H1 (cell line): ENCODE data around the gene BRD8. TPM values are rescaled to one million over a fixed set of nuclear protein-coding genes. Genes with fewer than 3 reads are reported as not detected.

Source experiments
- CTCF ChIA-PET: fragments of 300-600 bp; sonication (Branson Sonifier 250); formaldehyde crosslinking; loops from one replicate; lab custom pipeline; 2021; ENCODE audit not compliant: partially characterized antibody; lab: Charles Lee
- POLR2A ChIA-PET: fragments of 300-600 bp; sonication (Branson Sonifier 250); formaldehyde crosslinking; loops from one replicate; lab custom pipeline; 2021; ENCODE audit warnings: inconsistent platforms; ENCODE audit not compliant: partially characterized antibody; lab: Charles Lee
- DNase-seq, 2 experiments: peaks; one replicate each; pipeline versions ENCODE4 v3.0.0 to v3.0.0-alpha.2; 2010 to 2022; ENCODE audit warnings: low spot score in 2 of 2, low read depth in 1 of 2, mixed read lengths in 1 of 2
- FAIRE-seq: peaks from 2 replicates; lab custom pipeline; 2011; peaks lifted over from hg19 to GRCh38; lab: Jason Lieb, UNC
- H2AFZ ChIP-seq: 2 replicates; pipeline ENCODE4 v1.8.1; 2012; ENCODE audit warnings: low read length, inconsistent platforms
- H2AK5ac ChIP-seq: 2 replicates; pipeline ENCODE4 v1.6.1; 2013; ENCODE audit warnings: low read depth, low read length
- H2BK120ac ChIP-seq: replicated peaks from 2 replicates; pipeline ENCODE3; 2013; ENCODE audit warnings: low read depth, low read length, inconsistent platforms
- H2BK12ac ChIP-seq: 2 replicates; pipeline ENCODE4 v1.6.1; 2013; ENCODE audit warnings: low read depth, low read length
- H2BK15ac ChIP-seq: 2 replicates; pipeline ENCODE4 v1.6.1; 2013; ENCODE audit warnings: low read length
- H2BK20ac ChIP-seq: 2 replicates; pipeline ENCODE4 v1.6.1; 2013; ENCODE audit warnings: low read length
- H2BK5ac ChIP-seq: 2 replicates; pipeline ENCODE4 v1.6.1; 2013; ENCODE audit warnings: low read depth, low read length
- H3K14ac ChIP-seq: 2 replicates; pipeline ENCODE4 v1.6.1; 2013; ENCODE audit warnings: inconsistent platforms; ENCODE audit not compliant: insufficient read length
- H3K18ac ChIP-seq: 2 replicates; pipeline ENCODE4 v1.6.1; 2013; ENCODE audit warnings: low read length; ENCODE audit errors: extremely low read depth
- H3K23ac ChIP-seq: 2 replicates; pipeline ENCODE4 v1.6.1; 2013; ENCODE audit warnings: inconsistent platforms; ENCODE audit not compliant: insufficient read length
- H3K23me2 ChIP-seq: 2 replicates; pipeline ENCODE4 v1.6.1; 2013; ENCODE audit warnings: low read depth, low read length
- H3K27ac ChIP-seq: 2 replicates; pipeline ENCODE4 v1.6.1; 2011; ENCODE audit warnings: low read depth, low read length, inconsistent platforms
- H3K27me3 ChIP-seq, 4 experiments: replicated peaks in 1 of 4; 1 replicate in 1 of 4; 2 replicates in 3 of 4; pipeline versions ENCODE4 v1.6.1 to v1.8.1; 2011 to 2013; ENCODE audit warnings: low read length in 3 of 4, mild to moderate bottlenecking in 3 of 4, inconsistent platforms in 2 of 4, mixed read lengths in 2 of 4, moderate library complexity in 1 of 4; ENCODE audit not compliant: control insufficient read depth in 3 of 4, insufficient read depth in 3 of 4; ENCODE audit errors: extremely low read depth in 1 of 4
- H3K36me3 ChIP-seq, 4 experiments: 2 replicates each; pipeline versions ENCODE4 v1.6.1 to v1.8.1; 2011 to 2013; ENCODE audit warnings: mild to moderate bottlenecking in 4 of 4, low read length in 3 of 4, moderate library complexity in 2 of 4, control low read depth in 1 of 4, inconsistent platforms in 1 of 4; ENCODE audit not compliant: insufficient read depth in 4 of 4, control insufficient read depth in 2 of 4
- H3K4ac ChIP-seq: replicated peaks from 2 replicates; pipeline ENCODE3; 2013; ENCODE audit warnings: low read length, low read depth, mixed read lengths, inconsistent platforms; ENCODE audit not compliant: insufficient read length
- H3K4me1 ChIP-seq, 4 experiments: replicated peaks in 1 of 4; 1 replicate in 1 of 4; 2 replicates in 3 of 4; pipeline versions ENCODE4 v1.6.1 to v1.8.1; 2011 to 2013; ENCODE audit warnings: low read length in 3 of 4, inconsistent platforms in 2 of 4, mixed read lengths in 1 of 4; ENCODE audit not compliant: insufficient read depth in 4 of 4, control insufficient read depth in 3 of 4
- H3K4me2 ChIP-seq, 2 experiments: 2 replicates each; pipeline versions ENCODE4 v1.6.1 to v1.8.1; 2011 to 2013; ENCODE audit warnings: low read depth in 2 of 2, low read length in 2 of 2, control low read depth in 1 of 2, inconsistent platforms in 1 of 2, mild to moderate bottlenecking in 1 of 2; ENCODE audit not compliant: insufficient read depth in 1 of 2
- H3K4me3 ChIP-seq, 4 experiments: fragments of 200-600, 300-600 bp in 1 of 4; sonication (generic), shearing (Covaris generic), sonication (Bioruptor Twin) in 1 of 4; 2 replicates each; pipeline versions ENCODE4 v1.5.1 to v1.8.1; 2011 to 2016; ENCODE audit warnings: low read length in 4 of 4, low read depth in 3 of 4, control low read depth in 2 of 4, inconsistent platforms in 2 of 4, mild to moderate bottlenecking in 2 of 4, mixed read lengths in 1 of 4, moderate library complexity in 1 of 4; ENCODE audit not compliant: insufficient read depth in 2 of 4; ENCODE audit errors: extremely low read depth in 1 of 4
- H3K56ac ChIP-seq: replicated peaks from 2 replicates; pipeline ENCODE3; 2013; ENCODE audit warnings: low read depth, mild to moderate bottlenecking, mixed read lengths, low read length, inconsistent platforms; ENCODE audit not compliant: insufficient read length
- H3K79me1 ChIP-seq: 2 replicates; pipeline ENCODE4 v1.6.1; 2013; ENCODE audit warnings: low read depth, low read length, control low read depth
- H3K79me2 ChIP-seq, 2 experiments: 2 replicates each; pipeline versions ENCODE4 v1.6.1 to v1.8.1; 2012 to 2013; ENCODE audit warnings: low read length in 2 of 2, mild to moderate bottlenecking in 2 of 2, inconsistent platforms in 1 of 2; ENCODE audit not compliant: insufficient read depth in 2 of 2, control insufficient read depth in 1 of 2
- H3K9ac ChIP-seq, 4 experiments: replicated peaks in 1 of 4; 1 replicate in 1 of 4; 2 replicates in 3 of 4; pipeline versions ENCODE4 v1.6.1 to v1.8.1; 2011 to 2013; ENCODE audit warnings: low read depth in 3 of 4, low read length in 3 of 4, control low read depth in 2 of 4, mild to moderate bottlenecking in 2 of 4, moderate library complexity in 2 of 4, inconsistent platforms in 1 of 4; ENCODE audit errors: extremely low read depth in 1 of 4
- H3K9me3 ChIP-seq, 2 experiments: 2 replicates each; pipeline versions ENCODE4 v1.6.1 to v1.8.1; 2012 to 2013; ENCODE audit warnings: mild to moderate bottlenecking in 2 of 2, moderate library complexity in 2 of 2, control low read depth in 1 of 2, inconsistent platforms in 1 of 2, low read depth in 1 of 2, low read length in 1 of 2, mixed read lengths in 1 of 2; ENCODE audit not compliant: insufficient read depth in 2 of 2
- H4K20me1 ChIP-seq, 2 experiments: replicated peaks in 1 of 2; 2 replicates each; pipeline versions ENCODE3 to v1.8.1; 2011 to 2013; ENCODE audit warnings: inconsistent platforms in 2 of 2, low read length in 2 of 2, mild to moderate bottlenecking in 1 of 2; ENCODE audit not compliant: insufficient read depth in 2 of 2, control insufficient read depth in 1 of 2
- H4K5ac ChIP-seq: 2 replicates; pipeline ENCODE4 v1.6.1; 2013; ENCODE audit warnings: low read length, low read depth, mixed read lengths, inconsistent platforms; ENCODE audit not compliant: insufficient read length
- H4K8ac ChIP-seq: 2 replicates; pipeline ENCODE4 v1.8.0; 2013; ENCODE audit warnings: mild to moderate bottlenecking, moderate library complexity, low read length, inconsistent platforms; ENCODE audit not compliant: insufficient read depth; ENCODE audit errors: extremely low read depth
- H4K91ac ChIP-seq: replicated peaks from 2 replicates; pipeline ENCODE3; 2013; ENCODE audit warnings: low read length, mixed read lengths, inconsistent platforms; ENCODE audit not compliant: insufficient read length
- CHD2 ChIP-seq: IDR thresholded peaks from 2 replicates; pipeline ENCODE4 v1.6.1; 2012; ENCODE audit warnings: low read length, improper control_type of control experiment
- EGR1 ChIP-seq: IDR thresholded peaks from 2 replicates; pipeline ENCODE4 v1.6.1; 2011; ENCODE audit warnings: low read depth, low read length, borderline replicate concordance
- HDAC2 ChIP-seq, 2 experiments: fragments of 300-600 bp in 1 of 2; sonication (generic) in 1 of 2; IDR thresholded peaks; 2 replicates each; pipeline ENCODE4 v1.6.1; 2011 to 2012; ENCODE audit warnings: low read depth in 2 of 2, low read length in 2 of 2, mild to moderate bottlenecking in 2 of 2, moderate library complexity in 2 of 2, borderline replicate concordance in 1 of 2, inconsistent platforms in 1 of 2
- JUND ChIP-seq: IDR thresholded peaks from 2 replicates; pipeline ENCODE4 v1.6.1; 2011; ENCODE audit warnings: mild to moderate bottlenecking, improper control_type of control experiment, low read length
- KDM1A ChIP-seq: fragments of 200-600, 300-600 bp; sonication (generic); IDR thresholded peaks from 2 replicates; pipeline ENCODE4 v1.7.1; 2016; ENCODE audit warnings: mild to moderate bottlenecking, low read length, borderline replicate concordance
- MAX ChIP-seq: IDR thresholded peaks from 2 replicates; pipeline ENCODE4 v1.6.1; 2012; ENCODE audit warnings: inconsistent platforms
- POLR2A ChIP-seq, 2 experiments: IDR thresholded peaks; 1 replicate in 1 of 2; 2 replicates in 1 of 2; pipeline ENCODE4 v1.6.1; 2011; ENCODE audit warnings: low read depth in 2 of 2, low read length in 2 of 2, mild to moderate bottlenecking in 2 of 2; ENCODE audit errors: control extremely low read depth in 1 of 2
- POLR2AphosphoS5 ChIP-seq: IDR thresholded peaks from 2 replicates; pipeline ENCODE4 v1.6.1; 2011; ENCODE audit warnings: low read depth, low read length
- RNF2 ChIP-seq: fragments of 200-900, 300-1000 bp; sonication (generic); IDR thresholded peaks from 2 replicates; pipeline ENCODE4 v1.7.1; 2016; ENCODE audit warnings: borderline replicate concordance, low read depth, mild to moderate bottlenecking, antibody characterized with exemption, low read length; ENCODE audit not compliant: poor library complexity, severe bottlenecking; ENCODE audit errors: missing control alignments
- RXRA ChIP-seq: IDR thresholded peaks from 2 replicates; pipeline ENCODE4 v1.6.1; 2011; ENCODE audit warnings: low read depth, mild to moderate bottlenecking, low read length, moderate library complexity; ENCODE audit not compliant: insufficient read depth
- WGBS, 2 experiments: shearing (Covaris generic) in 1 of 2; methylation state at CpG; one replicate each; pipeline versions ENCODE4 v1.1.6 to v1.1.7; 2013 to 2015; ENCODE audit warnings: low lambda C conversion rate in 2 of 2, mixed read lengths in 2 of 2, inconsistent platforms in 1 of 2, low coverage in 1 of 2, missing lambda C conversion rate in 1 of 2; ENCODE audit not compliant: insufficient replicate concordance in 2 of 2, insufficient coverage in 1 of 2, insufficient read length in 1 of 2; ENCODE audit errors: extremely low coverage in 1 of 2, missing lambda C conversion rate in 1 of 2; 5-methylcytosine and 5-hydroxymethylcytosine counted together
- polyA plus RNA-seq, 7 experiments: library from polyadenylated mRNA; depleted of rRNA in 3 of 7; stranded (reverse) in 5 of 7; unstranded in 2 of 7; fragments of >200 nt in 5 of 7; fragments of 200-250 nt in 2 of 7; gene quantifications; 1 replicate in 5 of 7; 2 replicates in 1 of 7; 4 replicates in 1 of 7; pipeline versions ENCODE4 v1.2.1 to v1.2.3, GENCODE V29; 2011 to 2013; ENCODE audit warnings: missing spikeins in 2 of 7, mixed read lengths in 2 of 7
- total RNA-seq: library from RNA; stranded (reverse); fragmentation: NEBNext Ultra II Directional; extraction: Animal tissue kit (Norgen Biotek cat#: 25700); gene quantifications from 2 replicates; pipeline ENCODE4 v1.2.1, GENCODE V29; 2021

BRD8 gene
- total and polyA plus RNA-seq, 2 of the 8 experiments (the other 6 are each of a cell fraction or from before 2014, with no cell fraction given): 37.8 to 75.8 TPM

- Histone ChIP-seq H2BK120ac (peak within 1 kb of the TSS; percentile 78), H3K4me1 (peaks cover 0 to 4% (median 0%) of the 10 kb centered on the region in 4 experiments; a peak in 1 of 7 replicates), H3K56ac (peak within 1 kb of the TSS; percentile 73), H3K9ac (peak within 1 kb of the TSS; percentile 95 to 99 (median 97)), H3K14ac (no peak within 1 kb of the TSS), H2AK5ac (no peak within 1 kb of the TSS), H3K4me2 (peak within 1 kb of the TSS; percentile 57 to 72), H3K18ac (peak within 1 kb of the TSS; percentile 6), H3K23me2 (peaks cover 4% of the 10 kb centered on the region; the same call in 1 of the 2 replicates), H3K36me3 (peaks cover 0 to 3% (median 0%) of the 10 kb centered on the region in 4 experiments; a peak in 1 of 8 replicates), H4K91ac (peak within 1 kb of the TSS; percentile 11), H3K4me3 (peak within 1 kb of the TSS; percentile 86 to 100 (median 92)), H3K4ac (peak within 1 kb of the TSS; percentile 78), H2BK5ac (peak within 1 kb of the TSS; percentile 93), H2BK20ac (no peak within 1 kb of the TSS), H3K27me3 (no peaks in the 10 kb centered on the region), H3K79me2 (peaks cover 3 to 42% of the 10 kb centered on the region in 2 experiments), H2BK15ac (no peak within 1 kb of the TSS), H3K27ac (peak within 1 kb of the TSS; percentile 87), H4K5ac (peak within 1 kb of the TSS; percentile 90), H3K79me1 (peaks cover 4% of the 10 kb centered on the region; the same call in 1 of the 2 replicates), H4K8ac (peak within 1 kb of the TSS; percentile 98), H3K9me3 (no peaks in the 10 kb centered on the region), H2BK12ac (peak within 1 kb of the TSS; percentile 27; the same call in 1 of the 2 replicates), H3K23ac (no peak within 1 kb of the TSS), H4K20me1 (no peaks in the 10 kb centered on the region), H2AFZ (peak within 1 kb of the TSS; percentile 80; the same call in 1 of the 2 replicates)
- ChIA-PET CTCF (interaction anchor here (0.5 to 2.3 kb wide), 10 partner anchors 9 to 140 kb away, joined by 3 to 13 read pairs (median 4); partner anchors contain the start of gene KDM3B), POLR2A (interaction anchor here (0.6 to 3.6 kb wide), 31 partner anchors 9 to 251 kb away, joined by 3 to 30 read pairs (median 4); partner anchors contain the start of genes BRD8, CDC25C, EGR1 and FAM53C)
- FAIRE-seq (peak; percentile 98), DNase-seq (peak; percentile 90 to 94)
- 3% methylated on average over 32 of the region's 32 CpGs; no CpG with 5 or more reads in 1 of the 2 experiments for WGBS, 2 experiments
- TF ChIP-seq POLR2AphosphoS5 (peak; percentile 86), POLR2A (IDR thresholded peaks at IDR 0.05; ENCODE audit: control extremely low read depth in 1 of 2, low read depth in 2 of 2, low read length in 2 of 2) (peak; percentile 69 to 89), RXRA (no peak), JUND (no peak), CHD2 (peak; percentile 77), EGR1 (no peak), KDM1A (no peak), HDAC2 (IDR thresholded peaks at IDR 0.05; ENCODE audit: borderline replicate concordance in 1 of 2, low read depth in 2 of 2, low read length in 2 of 2) (no peak; a peak in 2 of 4 replicates), MAX (no peak; the same call in 1 of the 2 replicates), RNF2 (no peak)
Measured at GRCh38 chr5:138213161-138214029, 35.0 kb upstream of the BRD8 start, which contains the start of gene CDC23. TSS of gene CDC23 (minus strand) at chr5:138213323. CDS start at chr5:138213312, 11 bp downstream.
